ENCODE results near the gene RPA3. TPM values are rescaled to one million over a fixed set of nuclear protein-coding genes. Genes with fewer than 3 reads are reported as not detected.

The RPA3 gene
- total RNA-seq = 10 to 100 TPM; 20.3 to 24.8 TPM
- long read RNA-seq, partial matches to known transcripts = 4 of 5 reads
- long read RNA-seq, other reads (novel, unspliced or antisense) = 1 of 5 reads

DNA sequence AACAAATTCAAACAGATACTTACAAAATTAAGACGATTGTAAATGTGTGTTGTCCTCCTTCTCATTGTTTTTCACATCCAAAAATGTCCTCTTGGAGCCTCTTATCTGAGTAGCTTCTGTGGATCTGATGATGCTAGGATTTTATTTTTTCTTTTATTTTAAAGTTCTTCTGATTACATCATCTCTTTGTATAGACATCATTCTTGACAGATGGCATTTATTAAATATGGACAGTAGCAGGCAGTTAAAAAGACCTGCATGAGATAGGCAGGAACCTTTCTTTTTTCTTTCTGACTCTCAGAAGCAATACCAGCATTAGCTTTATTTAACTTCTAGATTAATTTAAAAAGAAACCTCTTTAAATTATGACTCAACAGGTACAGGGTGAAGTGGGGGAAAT is at the start of gene RPA3:
TSS of gene RPA3 (minus strand) at position 116 of the 400 bp plus-strand sequence. CDS start 78,189 bp downstream, outside the sequence.
- intact Hi-C loops (cut with DNase I) = no loop called here
- no peak for ATAC-seq
- no peak for DNase-seq

DNA sequence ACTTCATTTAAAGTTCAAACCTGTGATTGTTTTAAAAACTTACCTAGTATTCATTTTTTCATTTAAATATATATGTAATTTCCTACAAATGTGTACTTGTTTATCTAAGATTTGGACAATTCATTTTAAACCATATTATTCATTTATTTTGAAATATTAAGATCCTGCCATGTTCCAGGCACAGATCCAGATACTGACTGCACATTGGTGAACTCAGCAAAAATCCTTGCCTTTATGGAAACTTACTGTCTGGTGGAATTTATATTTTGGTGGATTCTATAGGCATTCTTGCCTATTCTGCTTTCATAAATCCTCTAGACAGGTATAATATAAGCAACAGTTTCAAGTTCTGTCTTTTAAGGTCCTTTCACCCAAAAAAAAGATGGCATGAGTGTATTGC is 48.3 kb upstream of the RPA3 start:
- intact Hi-C loops (cut with DNase I) = loop anchor here in 1 of 2 donors (10.0 kb wide), 1 partner anchor 448 kb away; no protein-coding TSS in a partner anchor
- DNase-seq = no peak
- ATAC-seq = no peak

DNA sequence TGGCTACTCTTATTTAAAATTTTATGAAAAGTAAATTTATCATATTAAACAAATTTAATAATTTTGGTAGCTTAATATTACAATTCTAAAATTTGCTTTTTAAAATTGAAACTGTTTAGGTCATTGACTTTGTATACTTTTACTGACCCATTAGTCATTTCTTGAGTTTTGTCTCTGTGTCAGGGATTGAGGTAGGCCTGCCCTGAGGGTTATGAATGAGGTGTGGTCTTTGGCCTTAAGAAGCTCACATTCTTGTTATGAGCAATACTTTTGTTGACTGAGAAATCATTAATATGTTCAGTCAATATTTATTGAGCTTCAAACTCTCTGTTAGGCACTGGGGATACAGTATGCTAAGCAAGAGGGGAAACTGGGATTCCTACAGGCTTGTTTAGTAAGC is 47.0 kb upstream of the RPA3 start:
- intact Hi-C loops (cut with DNase I) = loop anchor here in 1 of 2 donors (10.0 kb wide), 1 partner anchor 449 kb away; no protein-coding TSS in a partner anchor
- DNase-seq (no peak), ATAC-seq (no peak)

DNA sequence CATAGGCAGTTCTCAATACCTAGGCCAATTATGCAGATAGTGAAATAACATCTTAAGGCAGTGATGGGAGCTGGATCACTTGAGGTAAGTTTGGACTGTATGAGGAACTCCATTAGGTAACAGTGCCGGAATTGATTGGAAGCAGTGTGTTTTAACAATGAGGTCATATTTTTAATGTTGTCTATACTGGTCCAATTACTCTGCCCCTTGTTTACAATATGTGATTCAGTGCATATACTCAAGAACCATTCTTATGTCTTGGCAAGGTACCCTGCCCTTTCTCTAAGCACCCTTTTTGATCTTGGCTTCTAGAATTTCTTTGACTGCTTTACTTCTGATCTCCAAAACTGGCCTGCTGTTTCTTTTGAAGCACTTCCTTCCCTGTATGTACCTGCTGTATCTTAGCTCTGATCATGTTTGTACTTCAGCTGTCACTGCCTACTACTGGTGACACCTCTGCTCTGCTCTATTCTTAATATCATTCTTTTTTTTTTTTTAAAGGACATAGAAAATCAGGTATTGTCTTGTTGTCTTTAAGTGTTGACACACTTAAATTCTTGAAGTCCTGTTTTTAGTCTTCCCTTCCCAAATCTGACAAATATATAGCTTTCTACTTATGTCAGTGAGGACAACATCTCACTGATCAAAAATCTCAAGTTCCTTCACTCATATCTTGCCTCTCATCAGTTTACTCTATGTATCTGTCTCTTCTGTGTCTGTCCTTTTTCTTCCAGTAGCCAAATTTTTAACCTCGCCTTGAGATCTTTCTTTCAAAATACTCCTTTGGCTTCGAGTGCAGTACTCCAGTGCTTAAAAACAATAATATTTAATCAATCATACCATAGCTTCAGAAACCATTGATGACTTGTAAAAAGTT is 46.4 kb upstream of the RPA3 start:
- DNase-seq = no peak
- intact Hi-C loops (cut with DNase I) = loop anchor here (5.0 to 10.0 kb wide), 2 partner anchors 82 to 450 kb away; no protein-coding TSS in a partner anchor
- ATAC-seq = no peak

DNA sequence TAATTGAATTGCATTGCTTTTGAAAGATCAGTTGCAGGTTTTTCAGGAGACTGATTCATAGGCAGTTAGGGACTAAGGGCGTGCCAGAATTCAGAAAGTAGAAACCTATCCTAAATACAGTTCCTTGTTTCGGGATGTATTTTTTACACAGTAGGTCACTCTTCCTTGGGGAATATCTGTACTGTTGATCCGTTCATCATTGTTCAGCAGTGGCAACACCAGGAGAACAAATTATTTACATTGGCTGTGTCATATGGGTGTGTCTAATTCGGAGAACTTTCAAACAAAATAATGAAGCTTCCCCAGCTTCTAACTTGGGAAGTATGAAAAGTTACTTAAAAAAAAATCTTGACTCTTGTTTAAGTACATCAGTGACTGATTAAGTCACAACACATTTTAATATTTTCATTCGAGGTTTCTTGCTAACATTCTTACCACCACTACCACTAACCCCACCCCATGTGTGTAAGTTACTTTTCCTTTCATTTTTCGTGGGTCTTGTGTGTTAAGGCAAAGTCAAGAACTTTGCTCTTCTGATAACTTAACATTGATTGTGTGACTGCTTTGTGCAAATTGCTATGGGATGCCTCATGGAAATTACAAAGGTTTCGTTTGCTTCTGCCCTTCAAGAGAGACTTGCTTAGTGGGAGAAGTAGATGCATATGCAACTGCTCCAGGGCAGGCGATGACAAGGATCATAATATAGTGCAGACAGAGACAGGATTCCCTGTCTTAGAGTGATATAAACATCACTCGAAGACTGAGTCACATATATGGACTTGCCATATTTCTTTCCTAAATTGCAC is 43.8 kb upstream of the RPA3 start:
- intact Hi-C loops (cut with DNase I) = loop anchor here (1.0 to 10.0 kb wide), 3 partner anchors 80 to 453 kb away; no protein-coding TSS in a partner anchor
- DNase-seq (no peak), ATAC-seq (peak; percentile 36 to 77)

DNA sequence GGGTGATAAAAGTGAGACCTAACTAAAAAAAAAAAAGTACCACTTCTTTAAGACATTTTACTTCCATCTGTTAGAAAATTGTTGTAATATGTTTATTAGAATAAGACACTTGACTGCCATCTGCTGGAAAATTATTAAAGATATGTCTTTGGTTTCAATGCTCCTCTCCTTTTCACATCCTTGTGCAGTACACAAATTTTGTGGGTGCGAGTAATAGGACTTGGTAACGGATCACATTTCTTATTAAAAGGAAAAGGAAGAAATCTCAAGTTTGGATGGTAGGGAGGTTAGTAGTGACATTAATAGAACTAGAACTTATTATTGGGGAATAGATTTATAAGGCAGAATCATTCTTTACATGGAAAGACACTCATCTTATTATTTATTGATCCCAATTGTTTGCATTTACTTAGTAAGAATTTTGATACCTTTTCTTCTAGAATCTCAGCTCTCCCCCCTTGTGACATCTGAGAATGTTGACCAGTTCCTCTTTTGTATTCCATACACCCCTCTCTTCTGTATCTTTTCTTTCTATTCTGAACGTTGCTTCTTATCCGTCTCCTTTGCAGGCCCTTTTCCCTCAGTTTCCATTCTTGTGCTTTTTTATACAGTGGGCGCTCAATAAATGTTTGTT is 43.0 kb upstream of the RPA3 start:
- ATAC-seq (peak in 1 of 2 donors; percentile 74), DNase-seq (no peak)

DNA sequence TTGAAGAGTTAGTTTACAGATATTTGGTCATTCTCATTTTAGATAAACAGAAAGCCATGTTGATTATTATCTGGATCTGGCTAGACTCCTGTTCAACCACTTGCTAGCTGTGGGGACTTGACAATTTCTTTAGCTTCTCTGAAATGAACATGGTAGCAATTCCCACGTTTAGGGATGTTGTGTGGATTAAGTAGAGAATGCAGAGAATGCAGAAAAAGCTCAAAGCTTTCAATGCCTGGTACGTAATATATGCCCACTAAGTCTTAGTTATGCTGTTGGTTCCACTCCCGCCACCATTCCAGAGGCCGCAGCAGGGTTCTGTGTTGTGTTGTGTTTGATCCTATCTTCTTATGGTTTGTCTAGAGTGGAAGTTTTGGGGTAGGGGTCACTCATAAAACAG is 39.2 kb upstream of the RPA3 start:
- ATAC-seq = no peak
- intact Hi-C loops (cut with DNase I) = loop anchor here in 1 of 2 donors (5.0 kb wide), 1 partner anchor 60 kb away; no protein-coding TSS in a partner anchor
- DNase-seq = no peak

More for the DNA sequence above, 43.0 kb upstream of the RPA3 start:
- intact Hi-C loops (cut with DNase I) = loop anchor here (1.0 to 10.0 kb wide), 3 partner anchors 79 to 453 kb away; no protein-coding TSS in a partner anchor

DNA sequence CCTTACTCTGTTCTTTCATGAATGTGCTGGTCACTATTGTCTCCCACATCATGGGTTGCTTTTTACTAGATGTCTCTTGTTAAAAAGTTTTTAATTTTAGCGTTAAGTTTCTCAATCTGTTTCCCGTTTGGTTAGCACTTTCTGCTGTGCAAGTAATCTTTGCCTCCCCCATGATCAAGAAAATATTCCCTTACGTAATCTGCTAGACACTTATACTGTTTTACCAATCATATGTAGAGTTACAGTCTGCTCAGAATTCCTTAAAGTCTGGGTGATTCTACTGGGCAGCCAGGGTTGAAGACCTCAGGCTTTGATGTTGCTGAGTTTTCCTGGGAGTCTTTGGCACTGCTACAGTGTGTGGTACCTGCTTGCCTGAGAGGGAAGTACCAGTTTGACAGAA is 38.2 kb upstream of the RPA3 start:
- no peak for ATAC-seq
- intact Hi-C loops (cut with DNase I) = loop anchor here in 1 of 2 donors (5.0 kb wide), 1 partner anchor 59 kb away; no protein-coding TSS in a partner anchor
- no peak for DNase-seq

DNA sequence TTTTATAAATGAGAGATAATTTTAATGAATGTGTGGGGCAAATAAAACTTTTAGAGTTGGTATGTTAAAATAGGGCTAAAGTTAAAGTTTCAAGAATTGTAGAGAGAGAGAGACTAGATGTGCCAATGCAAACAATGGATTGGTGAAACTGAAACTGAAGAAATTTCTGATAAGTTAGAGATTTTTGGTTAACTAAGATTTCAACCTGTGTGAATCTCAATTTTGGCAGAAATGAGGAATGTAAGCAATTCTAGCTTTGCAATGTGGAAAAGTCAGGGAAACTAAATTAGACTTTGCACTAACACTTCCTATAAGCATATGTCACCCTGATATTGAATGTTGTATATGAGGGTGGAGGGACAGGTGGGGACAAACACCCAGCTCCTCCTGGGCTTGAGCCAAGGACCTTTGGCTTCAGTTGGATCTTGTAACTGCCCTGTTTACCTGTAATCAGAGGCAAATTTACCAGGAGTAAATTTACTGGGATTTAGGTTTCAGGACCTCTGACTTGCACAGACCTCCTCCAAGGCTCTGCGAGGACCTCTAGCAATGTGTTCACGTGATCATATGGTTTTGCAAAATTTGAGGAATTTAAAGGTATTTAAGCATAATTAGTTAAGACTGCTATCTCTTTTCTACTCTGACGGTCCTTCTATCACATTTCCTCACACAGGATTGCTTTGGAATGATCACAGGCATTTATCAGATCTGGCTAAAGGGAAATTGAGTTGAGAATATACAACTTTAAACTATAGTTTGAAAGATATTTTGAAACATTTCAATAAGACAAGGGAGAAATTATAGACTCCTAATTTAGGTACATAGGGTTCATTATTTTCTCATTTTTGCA is 33.1 kb upstream of the RPA3 start:
- intact Hi-C loops (cut with DNase I) = no loop called here
- no peak for DNase-seq
- ATAC-seq = no peak

DNA sequence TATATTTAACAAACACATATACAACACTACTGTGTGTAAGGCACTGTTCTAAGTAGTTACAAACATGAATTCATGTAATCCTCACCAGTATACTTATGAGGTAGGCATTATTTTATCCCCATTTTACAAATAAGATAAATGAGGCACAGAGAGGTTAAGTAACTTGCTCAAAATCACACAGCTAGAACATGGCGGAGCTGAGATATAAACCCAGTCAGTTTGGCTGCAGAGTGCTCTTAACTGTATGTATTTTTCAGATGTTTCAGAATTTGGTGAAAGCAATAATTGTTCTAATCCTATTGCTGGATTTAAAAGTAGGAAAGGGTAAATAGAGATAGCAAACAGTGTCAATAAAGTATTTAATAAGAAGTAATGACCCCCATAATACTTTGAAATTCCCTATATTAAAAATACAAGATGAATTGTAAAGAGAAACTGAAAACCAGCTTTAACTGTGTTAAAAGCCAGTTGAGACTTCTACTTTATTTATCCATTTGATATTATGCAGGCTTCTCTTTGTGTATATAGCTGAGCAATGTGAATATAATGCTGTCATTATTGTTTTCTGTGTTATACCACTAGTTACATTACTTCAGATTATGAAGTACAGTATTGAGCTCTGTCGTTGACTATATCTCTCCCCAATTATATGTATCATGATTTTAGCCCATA is 32.3 kb upstream of the RPA3 start:
- DNase-seq (no peak), ATAC-seq (no peak)
- intact Hi-C loops (cut with DNase I) = no loop called here

DNA sequence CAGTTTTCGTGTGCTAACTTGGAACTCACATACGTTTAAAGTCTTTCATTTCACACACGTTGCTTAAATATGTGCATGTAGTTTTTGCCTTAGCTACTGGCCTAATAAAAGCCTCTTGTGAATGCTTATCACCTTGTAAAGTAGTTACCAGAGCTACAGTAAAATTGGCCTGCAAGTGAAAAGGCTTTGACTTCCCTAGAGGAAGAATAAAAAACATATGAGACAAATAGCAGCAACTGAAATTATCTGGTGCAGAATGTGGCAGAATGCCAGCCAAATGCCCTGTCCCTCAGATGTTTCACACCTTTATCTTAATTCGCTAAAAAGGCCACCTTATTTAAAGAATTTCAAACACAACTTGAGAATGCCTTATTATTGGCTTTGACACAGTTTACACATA is 28.1 kb upstream of the RPA3 start:
- peak in 1 of 2 donors; percentile 61 for ATAC-seq
- intact Hi-C loops (cut with DNase I) = no loop called here
- DNase-seq = peak; percentile 26

DNA sequence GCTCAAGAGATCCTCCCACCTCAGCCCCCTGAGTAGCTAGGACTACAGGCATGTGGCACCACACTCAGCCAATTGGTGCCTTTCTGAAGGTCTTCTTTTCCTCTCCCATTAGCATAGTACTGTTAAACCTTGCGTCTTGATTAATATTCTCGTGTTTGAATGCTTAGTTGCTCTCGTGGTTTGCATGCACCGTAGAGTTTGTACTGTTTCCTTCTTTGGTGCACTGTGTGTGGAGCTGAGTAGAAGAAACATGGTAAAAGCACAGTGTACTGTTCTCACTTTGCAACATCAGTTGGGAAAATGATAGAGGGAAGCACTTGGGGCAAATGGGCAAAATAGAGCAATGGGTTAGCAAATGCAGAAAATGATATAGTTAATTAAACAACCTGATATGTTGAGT is 27.6 kb upstream of the RPA3 start:
- ATAC-seq = no peak
- intact Hi-C loops (cut with DNase I) = no loop called here

DNA sequence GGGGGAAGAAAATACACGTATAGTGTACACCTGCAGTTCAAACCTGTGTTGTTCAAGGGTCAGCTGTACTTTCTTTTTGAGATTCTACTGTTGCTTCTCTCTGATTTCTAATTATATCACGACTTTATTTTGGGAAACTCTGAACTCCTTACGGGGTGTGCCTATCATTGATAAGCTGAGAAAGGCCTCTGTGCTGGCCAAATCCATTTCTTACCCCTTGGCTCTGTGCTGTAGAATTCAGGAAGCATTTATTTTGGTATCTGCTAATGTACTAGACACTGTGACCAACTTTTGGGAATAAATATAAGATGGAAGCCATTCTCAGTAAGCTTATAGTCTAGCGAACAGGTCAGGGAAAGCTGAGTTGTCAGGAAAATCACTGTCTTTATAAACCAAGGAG is 26.9 kb upstream of the RPA3 start:
- ATAC-seq = peak in 1 of 2 donors; percentile 23
- no peak for DNase-seq
- intact Hi-C loops (cut with DNase I) = no loop called here

More for the DNA sequence above, 27.6 kb upstream of the RPA3 start:
- no peak for DNase-seq

DNA sequence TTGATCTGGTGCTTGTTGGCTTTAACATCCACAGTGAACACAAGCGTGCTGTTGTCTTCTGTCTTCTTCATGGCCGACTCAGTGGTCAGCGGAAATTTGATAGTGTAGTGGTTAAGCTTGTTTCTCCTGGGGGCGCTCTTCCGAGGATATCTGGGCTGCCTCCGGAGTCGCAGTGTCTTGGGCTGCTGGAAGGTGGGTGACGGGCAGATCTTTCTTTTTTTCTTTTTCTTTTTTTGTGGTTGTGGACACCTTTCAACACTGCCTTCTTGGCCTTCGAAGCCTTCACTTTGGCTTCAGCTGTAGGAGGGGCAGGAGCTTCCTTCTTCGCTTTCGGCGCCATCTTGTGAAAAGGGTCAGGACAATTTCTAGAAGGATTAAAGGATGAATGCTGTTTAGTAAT is 23.8 kb upstream of the RPA3 start:
- intact Hi-C loops (cut with DNase I) = loop anchor here in 1 of 2 donors (5.0 kb wide), 1 partner anchor 45 kb away; no protein-coding TSS in a partner anchor
- DNase-seq (no peak), ATAC-seq (no peak)

DNA sequence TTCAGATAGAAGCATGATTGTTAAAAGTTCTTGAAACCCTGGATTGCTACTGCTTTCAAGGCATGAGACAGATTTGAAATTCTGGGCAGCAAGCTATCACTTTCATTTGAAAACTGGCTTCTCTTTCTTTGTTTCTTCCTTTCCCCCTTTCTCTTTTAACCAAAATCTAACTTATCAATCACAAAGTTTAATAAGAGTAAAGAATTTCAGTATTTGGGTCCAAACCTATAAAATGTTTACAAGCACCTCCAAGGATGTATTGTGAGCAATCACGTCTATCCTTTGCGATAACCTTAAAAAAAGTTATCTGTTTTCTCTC is 21.6 kb upstream of the RPA3 start:
- no peak for DNase-seq
- ATAC-seq = no peak
- intact Hi-C loops (cut with DNase I) = loop anchor here in 1 of 2 donors (5.0 kb wide), 1 partner anchor 43 kb away; no protein-coding TSS in a partner anchor

DNA sequence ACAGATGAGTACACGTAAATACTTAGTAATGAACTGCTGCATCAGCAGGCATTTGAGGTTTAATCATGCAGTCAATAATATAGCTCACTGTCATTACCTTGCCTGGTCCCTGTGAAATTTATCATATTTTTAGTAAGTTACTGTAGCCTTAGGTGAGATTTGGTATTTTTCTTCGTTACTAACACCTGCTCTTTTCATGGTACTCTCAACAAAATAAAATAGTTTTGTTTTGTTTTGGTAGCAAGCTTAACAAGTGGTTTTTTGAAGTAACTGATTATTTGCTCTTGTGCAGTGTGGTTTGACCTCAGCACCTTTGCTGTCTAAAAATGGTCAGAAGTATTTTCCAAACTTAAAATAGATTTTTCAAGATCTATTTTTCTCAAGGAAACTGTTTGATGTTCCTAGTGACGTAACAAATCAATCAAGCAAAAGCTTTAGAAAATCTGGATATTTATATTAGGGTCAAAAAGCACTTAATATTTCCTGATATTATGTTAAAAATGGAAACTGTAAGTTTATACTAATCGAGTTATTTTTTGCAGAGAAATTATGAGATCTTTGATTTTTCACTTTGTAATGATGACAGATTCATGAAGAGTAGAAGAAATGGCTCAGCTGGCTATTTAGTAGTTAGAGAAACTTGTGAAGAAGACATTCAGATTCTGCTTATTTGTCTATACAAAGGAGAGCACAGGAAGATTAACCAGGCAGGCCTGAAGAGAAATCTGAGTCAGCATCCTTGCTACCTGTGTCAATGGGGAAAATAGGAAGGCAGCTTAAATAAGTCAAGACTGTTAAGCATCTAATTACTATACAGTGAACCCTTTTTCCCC is 21.0 kb upstream of the RPA3 start:
- intact Hi-C loops (cut with DNase I) = loop anchor here in 1 of 2 donors (5.0 kb wide), 1 partner anchor 42 kb away; no protein-coding TSS in a partner anchor
- ATAC-seq (no peak), DNase-seq (no peak)

DNA sequence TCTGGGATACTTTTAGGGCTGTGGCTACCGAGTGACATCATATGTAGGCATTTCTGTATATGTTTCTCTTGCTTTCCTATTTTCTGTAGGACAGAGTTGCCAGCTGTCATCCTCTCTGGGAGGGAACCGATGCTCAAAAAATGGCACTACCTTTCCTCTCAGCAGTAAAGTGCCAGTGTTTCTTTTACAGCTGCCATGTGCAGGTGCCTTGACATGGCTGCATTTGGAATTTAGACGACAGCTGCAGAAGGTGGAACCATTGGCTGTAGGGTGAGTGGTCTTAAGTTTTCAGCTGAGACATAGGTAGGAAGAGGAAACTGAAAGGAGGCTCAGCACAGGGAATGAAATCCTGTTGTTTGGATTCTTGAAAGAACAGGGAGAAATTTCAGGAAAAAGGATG is 20.2 kb upstream of the RPA3 start:
- no peak for DNase-seq
- ATAC-seq = no peak
- intact Hi-C loops (cut with DNase I) = no loop called here

Measured in left cardiac atrium (tissue), 4 donors.